ENCODE data around the gene SYT9.

DNA sequence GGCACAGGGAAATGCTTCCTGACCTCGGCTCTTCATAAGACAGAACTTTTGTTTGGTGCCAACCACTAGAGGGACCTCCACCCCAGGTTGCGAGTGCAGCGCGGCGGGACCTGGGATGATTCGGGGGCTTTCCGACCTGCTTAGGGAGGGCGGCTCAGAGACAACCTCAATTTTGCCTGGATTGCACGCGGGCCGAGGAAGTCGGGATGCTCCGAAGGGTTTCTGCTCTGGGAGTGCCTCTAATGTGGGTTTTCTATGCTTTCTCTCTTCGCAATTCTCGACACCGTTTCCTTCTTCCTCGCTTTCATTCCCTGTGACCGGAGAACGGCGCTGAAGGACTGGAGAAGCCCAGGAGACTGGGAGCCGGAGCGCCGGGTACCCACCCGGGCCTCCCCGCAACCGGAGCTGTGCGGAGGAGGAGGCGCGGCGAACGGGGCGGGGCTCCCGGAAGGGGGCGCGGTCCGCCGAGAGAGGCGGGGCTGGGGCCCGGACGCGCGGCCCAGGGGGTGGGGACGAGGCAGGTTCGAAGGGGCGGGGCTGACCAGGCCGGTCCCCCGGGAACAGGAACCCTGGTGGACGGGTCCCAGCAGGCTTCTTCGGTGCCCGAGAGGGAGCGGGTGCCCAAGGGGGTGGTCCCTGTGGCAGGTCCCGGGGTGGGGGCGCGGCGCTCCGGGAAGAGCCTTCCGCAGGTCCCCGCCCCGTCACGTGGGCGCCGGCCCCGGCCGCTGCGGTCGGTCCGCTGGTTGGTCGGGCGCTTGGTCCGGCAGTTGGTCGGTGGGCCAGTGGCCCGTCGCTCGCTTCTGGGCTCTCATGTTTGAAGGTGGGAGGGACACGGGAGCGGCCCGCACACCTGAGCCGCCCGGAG lies 261.8 kb downstream of the SYT9 start, which contains the start of gene PPFIBP2:
- TF ChIP-seq, protein P1, sequence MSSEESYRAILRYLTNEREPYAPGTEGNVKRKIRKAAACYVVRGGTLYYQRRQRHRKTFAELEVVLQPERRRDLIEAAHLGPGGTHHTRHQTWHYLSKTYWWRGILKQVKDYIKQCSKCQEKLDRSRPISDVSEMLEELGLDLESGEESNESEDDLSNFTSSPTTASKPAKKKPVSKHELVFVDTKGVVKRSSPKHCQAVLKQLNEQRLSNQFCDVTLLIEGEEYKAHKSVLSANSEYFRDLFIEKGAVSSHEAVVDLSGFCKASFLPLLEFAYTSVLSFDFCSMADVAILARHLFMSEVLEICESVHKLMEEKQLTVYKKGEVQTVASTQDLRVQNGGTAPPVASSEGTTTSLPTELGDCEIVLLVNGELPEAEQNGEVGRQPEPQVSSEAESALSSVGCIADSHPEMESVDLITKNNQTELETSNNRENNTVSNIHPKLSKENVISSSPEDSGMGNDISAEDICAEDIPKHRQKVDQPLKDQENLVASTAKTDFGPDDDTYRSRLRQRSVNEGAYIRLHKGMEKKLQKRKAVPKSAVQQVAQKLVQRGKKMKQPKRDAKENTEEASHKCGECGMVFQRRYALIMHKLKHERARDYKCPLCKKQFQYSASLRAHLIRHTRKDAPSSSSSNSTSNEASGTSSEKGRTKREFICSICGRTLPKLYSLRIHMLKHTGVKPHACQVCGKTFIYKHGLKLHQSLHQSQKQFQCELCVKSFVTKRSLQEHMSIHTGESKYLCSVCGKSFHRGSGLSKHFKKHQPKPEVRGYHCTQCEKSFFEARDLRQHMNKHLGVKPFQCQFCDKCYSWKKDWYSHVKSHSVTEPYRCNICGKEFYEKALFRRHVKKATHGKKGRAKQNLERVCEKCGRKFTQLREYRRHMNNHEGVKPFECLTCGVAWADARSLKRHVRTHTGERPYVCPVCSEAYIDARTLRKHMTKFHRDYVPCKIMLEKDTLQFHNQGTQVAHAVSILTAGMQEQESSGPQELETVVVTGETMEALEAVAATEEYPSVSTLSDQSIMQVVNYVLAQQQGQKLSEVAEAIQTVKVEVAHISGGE (tag by site-specific recombination; conservative IDR thresholded peaks at IDR 0.05; ENCODE audit: low read depth): no peak
- TF ChIP-seq ZNF274 (IDR thresholded peaks at IDR 0.05; ENCODE audit: low read length) (no peak), ZNF274 (tag by site-specific recombination; IDR thresholded peaks at IDR 0.05; ENCODE audit: borderline replicate concordance) (no peak), ZNF558 (tag by site-specific recombination; IDR thresholded peaks at IDR 0.05) (no peak), ZNF239 (tag by site-specific recombination; IDR thresholded peaks at IDR 0.05) (no peak), MYNN (tag by site-specific recombination; IDR thresholded peaks at IDR 0.05; ENCODE audit: borderline replicate concordance) (no peak), ZNF701 (tag by site-specific recombination; IDR thresholded peaks at IDR 0.05) (no peak)
- TF ChIP-seq, protein P2, sequence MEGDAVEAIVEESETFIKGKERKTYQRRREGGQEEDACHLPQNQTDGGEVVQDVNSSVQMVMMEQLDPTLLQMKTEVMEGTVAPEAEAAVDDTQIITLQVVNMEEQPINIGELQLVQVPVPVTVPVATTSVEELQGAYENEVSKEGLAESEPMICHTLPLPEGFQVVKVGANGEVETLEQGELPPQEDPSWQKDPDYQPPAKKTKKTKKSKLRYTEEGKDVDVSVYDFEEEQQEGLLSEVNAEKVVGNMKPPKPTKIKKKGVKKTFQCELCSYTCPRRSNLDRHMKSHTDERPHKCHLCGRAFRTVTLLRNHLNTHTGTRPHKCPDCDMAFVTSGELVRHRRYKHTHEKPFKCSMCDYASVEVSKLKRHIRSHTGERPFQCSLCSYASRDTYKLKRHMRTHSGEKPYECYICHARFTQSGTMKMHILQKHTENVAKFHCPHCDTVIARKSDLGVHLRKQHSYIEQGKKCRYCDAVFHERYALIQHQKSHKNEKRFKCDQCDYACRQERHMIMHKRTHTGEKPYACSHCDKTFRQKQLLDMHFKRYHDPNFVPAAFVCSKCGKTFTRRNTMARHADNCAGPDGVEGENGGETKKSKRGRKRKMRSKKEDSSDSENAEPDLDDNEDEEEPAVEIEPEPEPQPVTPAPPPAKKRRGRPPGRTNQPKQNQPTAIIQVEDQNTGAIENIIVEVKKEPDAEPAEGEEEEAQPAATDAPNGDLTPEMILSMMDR (tag by site-specific recombination; IDR thresholded peaks at IDR 0.05): peak; percentile 54
- TF ChIP-seq, protein P3, sequence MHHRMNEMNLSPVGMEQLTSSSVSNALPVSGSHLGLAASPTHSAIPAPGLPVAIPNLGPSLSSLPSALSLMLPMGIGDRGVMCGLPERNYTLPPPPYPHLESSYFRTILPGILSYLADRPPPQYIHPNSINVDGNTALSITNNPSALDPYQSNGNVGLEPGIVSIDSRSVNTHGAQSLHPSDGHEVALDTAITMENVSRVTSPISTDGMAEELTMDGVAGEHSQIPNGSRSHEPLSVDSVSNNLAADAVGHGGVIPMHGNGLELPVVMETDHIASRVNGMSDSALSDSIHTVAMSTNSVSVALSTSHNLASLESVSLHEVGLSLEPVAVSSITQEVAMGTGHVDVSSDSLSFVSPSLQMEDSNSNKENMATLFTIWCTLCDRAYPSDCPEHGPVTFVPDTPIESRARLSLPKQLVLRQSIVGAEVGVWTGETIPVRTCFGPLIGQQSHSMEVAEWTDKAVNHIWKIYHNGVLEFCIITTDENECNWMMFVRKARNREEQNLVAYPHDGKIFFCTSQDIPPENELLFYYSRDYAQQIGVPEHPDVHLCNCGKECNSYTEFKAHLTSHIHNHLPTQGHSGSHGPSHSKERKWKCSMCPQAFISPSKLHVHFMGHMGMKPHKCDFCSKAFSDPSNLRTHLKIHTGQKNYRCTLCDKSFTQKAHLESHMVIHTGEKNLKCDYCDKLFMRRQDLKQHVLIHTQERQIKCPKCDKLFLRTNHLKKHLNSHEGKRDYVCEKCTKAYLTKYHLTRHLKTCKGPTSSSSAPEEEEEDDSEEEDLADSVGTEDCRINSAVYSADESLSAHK (tag by site-specific recombination; IDR thresholded peaks at IDR 0.05): no peak
- TF ChIP-seq, protein P4, sequence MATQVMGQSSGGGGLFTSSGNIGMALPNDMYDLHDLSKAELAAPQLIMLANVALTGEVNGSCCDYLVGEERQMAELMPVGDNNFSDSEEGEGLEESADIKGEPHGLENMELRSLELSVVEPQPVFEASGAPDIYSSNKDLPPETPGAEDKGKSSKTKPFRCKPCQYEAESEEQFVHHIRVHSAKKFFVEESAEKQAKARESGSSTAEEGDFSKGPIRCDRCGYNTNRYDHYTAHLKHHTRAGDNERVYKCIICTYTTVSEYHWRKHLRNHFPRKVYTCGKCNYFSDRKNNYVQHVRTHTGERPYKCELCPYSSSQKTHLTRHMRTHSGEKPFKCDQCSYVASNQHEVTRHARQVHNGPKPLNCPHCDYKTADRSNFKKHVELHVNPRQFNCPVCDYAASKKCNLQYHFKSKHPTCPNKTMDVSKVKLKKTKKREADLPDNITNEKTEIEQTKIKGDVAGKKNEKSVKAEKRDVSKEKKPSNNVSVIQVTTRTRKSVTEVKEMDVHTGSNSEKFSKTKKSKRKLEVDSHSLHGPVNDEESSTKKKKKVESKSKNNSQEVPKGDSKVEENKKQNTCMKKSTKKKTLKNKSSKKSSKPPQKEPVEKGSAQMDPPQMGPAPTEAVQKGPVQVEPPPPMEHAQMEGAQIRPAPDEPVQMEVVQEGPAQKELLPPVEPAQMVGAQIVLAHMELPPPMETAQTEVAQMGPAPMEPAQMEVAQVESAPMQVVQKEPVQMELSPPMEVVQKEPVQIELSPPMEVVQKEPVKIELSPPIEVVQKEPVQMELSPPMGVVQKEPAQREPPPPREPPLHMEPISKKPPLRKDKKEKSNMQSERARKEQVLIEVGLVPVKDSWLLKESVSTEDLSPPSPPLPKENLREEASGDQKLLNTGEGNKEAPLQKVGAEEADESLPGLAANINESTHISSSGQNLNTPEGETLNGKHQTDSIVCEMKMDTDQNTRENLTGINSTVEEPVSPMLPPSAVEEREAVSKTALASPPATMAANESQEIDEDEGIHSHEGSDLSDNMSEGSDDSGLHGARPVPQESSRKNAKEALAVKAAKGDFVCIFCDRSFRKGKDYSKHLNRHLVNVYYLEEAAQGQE (tag by site-specific recombination; IDR thresholded peaks at IDR 0.05): no peak
